Neural cell (in vitro differentiated cells): ENCODE data around the gene RPTN. TPM values are rescaled to one million over a fixed set of nuclear protein-coding genes. Genes with fewer than 3 reads are reported as not detected.

Experiments used
- H2AFZ ChIP-seq: fragments of 200-600, 300-800 bp; sonication (generic), shearing (Covaris generic); 2 replicates; pipeline ENCODE4 v1.6.0; 2014; ENCODE audit warnings: low read depth, mild to moderate bottlenecking, antibody characterized with exemption, low read length, moderate library complexity
- H3F3A ChIP-seq: fragments of 200-600 bp; shearing (Covaris generic); 2 replicates; pipeline ENCODE4 v1.6.1; 2016; ENCODE audit warnings: mild to moderate bottlenecking, moderate library complexity, mixed read lengths, antibody characterized with exemption, low read length; ENCODE audit not compliant: insufficient read depth, poor library complexity, severe bottlenecking
- H3K27ac ChIP-seq: fragments of 200-600, 300-800 bp; sonication (generic), shearing (Covaris generic); 2 replicates; pipeline ENCODE4 v1.5.1; 2014; ENCODE audit warnings: mild to moderate bottlenecking, low read length, moderate library complexity
- H3K27me3 ChIP-seq: fragments of 300-800, 200-600 bp; sonication (generic), shearing (Covaris generic); 2 replicates; pipeline ENCODE4 v1.6.0; 2014; ENCODE audit warnings: mild to moderate bottlenecking, low read depth, low read length, moderate library complexity; ENCODE audit not compliant: insufficient read depth
- H3K36me3 ChIP-seq: fragments of 300-800, 200-600 bp; sonication (generic), shearing (Covaris generic); 2 replicates; pipeline ENCODE4 v1.5.1; 2014; ENCODE audit warnings: mild to moderate bottlenecking, antibody characterized with exemption, low read length, moderate library complexity; ENCODE audit not compliant: insufficient read depth
- H3K4me2 ChIP-seq: fragments of 300-800, 200-600 bp; sonication (generic), shearing (Covaris generic); 2 replicates; pipeline ENCODE4 v1.6.0; 2014; ENCODE audit warnings: mild to moderate bottlenecking, low read length
- H3K4me3 ChIP-seq: fragments of 300-800, 200-600 bp; sonication (generic), shearing (Covaris generic); 2 replicates; pipeline ENCODE4 v1.5.1; 2014; ENCODE audit warnings: mild to moderate bottlenecking, low read length, moderate library complexity
- H3K79me2 ChIP-seq: fragments of 200-600 bp; shearing (Covaris generic); replicated peaks from 2 replicates; pipeline ENCODE4 v1.6.0; 2014; ENCODE audit warnings: mild to moderate bottlenecking, low read length, moderate library complexity; ENCODE audit not compliant: insufficient read depth
- H3K9ac ChIP-seq: fragments of 300-800, 200-600 bp; sonication (generic), shearing (Covaris generic); 2 replicates; pipeline ENCODE4 v1.6.1; 2016; ENCODE audit warnings: mild to moderate bottlenecking, low read length, mixed read lengths
- H3K9me2 ChIP-seq: fragments of 200-600 bp; shearing (Covaris generic); 2 replicates; pipeline ENCODE4 v1.6.1; 2016; ENCODE audit warnings: mild to moderate bottlenecking, low read length, mixed read lengths; ENCODE audit not compliant: insufficient read depth
- H3K9me3 ChIP-seq: fragments of 200-600, 300-800 bp; sonication (generic), shearing (Covaris generic); 2 replicates; pipeline ENCODE4 v1.6.1; 2016; ENCODE audit warnings: mild to moderate bottlenecking, mixed run types, low read length, moderate library complexity, mixed read lengths
- H4K20me1 ChIP-seq: fragments of 200-600 bp; shearing (Covaris generic); 2 replicates; pipeline ENCODE4 v1.6.1; 2016; ENCODE audit warnings: mild to moderate bottlenecking, mixed run types; ENCODE audit not compliant: insufficient read depth
- CTCF ChIP-seq: fragments of 450-650 bp; IDR thresholded peaks from 2 replicates; pipeline ENCODE4 v1.5.1; 2014; ENCODE audit warnings: antibody characterized with exemption, mild to moderate bottlenecking, moderate library complexity; ENCODE audit not compliant: poor library complexity, severe bottlenecking
- EP300 ChIP-seq: fragments of 450-650 bp; conservative IDR thresholded peaks from 2 replicates; pipeline ENCODE4 v1.6.1; 2014; ENCODE audit warnings: antibody characterized with exemption, mild to moderate bottlenecking, moderate library complexity; ENCODE audit not compliant: poor library complexity, severe bottlenecking
- EZH2 ChIP-seq: fragments of 200-600, 300-800 bp; shearing (Covaris generic), sonication (generic); IDR thresholded peaks from 2 replicates; pipeline ENCODE4 v1.6.1; 2014; ENCODE audit warnings: antibody characterized with exemption, low read length, borderline replicate concordance, mild to moderate bottlenecking; ENCODE audit not compliant: insufficient read depth, poor library complexity, severe bottlenecking
- MXI1 ChIP-seq: fragments of 450-650 bp; conservative IDR thresholded peaks from 2 replicates; pipeline ENCODE4 v1.6.1; 2014; ENCODE audit warnings: antibody characterized with exemption, mild to moderate bottlenecking; ENCODE audit not compliant: poor library complexity, severe bottlenecking
- POLR2AphosphoS5 ChIP-seq: IDR thresholded peaks from 2 replicates; pipeline ENCODE4 v1.6.1; 2012
- RAD21 ChIP-seq: fragments of 450-650 bp; conservative IDR thresholded peaks from 2 replicates; pipeline ENCODE4 v1.6.1; 2014; ENCODE audit warnings: antibody characterized with exemption, mild to moderate bottlenecking, moderate library complexity
- REST ChIP-seq: IDR thresholded peaks from 2 replicates; pipeline ENCODE4 v1.6.1; 2012; ENCODE audit warnings: borderline replicate concordance
- SMC3 ChIP-seq: fragments of 450-650 bp; conservative IDR thresholded peaks from 2 replicates; pipeline ENCODE4 v1.6.1; 2014; ENCODE audit warnings: antibody characterized with exemption, mild to moderate bottlenecking, moderate library complexity; ENCODE audit not compliant: poor library complexity
- TAF1 ChIP-seq: IDR thresholded peaks from 2 replicates; pipeline ENCODE4 v1.6.1; 2012; ENCODE audit warnings: low read depth
- polyA plus RNA-seq: library from polyadenylated mRNA; depleted of rRNA; stranded (reverse); fragments of >200 nt; gene quantifications from 2 replicates; pipeline ENCODE4 v1.2.3, GENCODE V29; 2014

RPTN gene
- polyA plus RNA-seq, 1 donor from 2014 or later, result not detected

GRCh38 chr1:152107984-152108881, 50.8 kb downstream of the RPTN start:
- Histone ChIP-seq H3K4me3 (no peak overlapping the region), H2AFZ (no peak overlapping the region)

More at GRCh38 chr1:152107984-152108881, 50.8 kb downstream of the RPTN start:
- TF ChIP-seq EZH2, result no peak
- TF ChIP-seq POLR2AphosphoS5, result no peak
- TF ChIP-seq TAF1, result no peak
- no peak for TF ChIP-seq REST
- TF ChIP-seq RAD21, result no peak
- no peak for TF ChIP-seq CTCF
- no peak for TF ChIP-seq MXI1
- TF ChIP-seq EP300, result no peak
- no peak for TF ChIP-seq SMC3
- no peaks in the 10 kb centered on the region for H4K20me1 ChIP-seq
- H3K9me2 ChIP-seq, result no peaks in the 10 kb centered on the region
- no peaks in the 10 kb centered on the region for H3K79me2 ChIP-seq
- no peak overlapping the region for H3K27ac ChIP-seq
- no peak overlapping the region for H3K4me2 ChIP-seq
- H3K9ac ChIP-seq, result no peak overlapping the region
- no peaks in the 10 kb centered on the region for H3F3A ChIP-seq
- peaks cover 40% of the 10 kb centered on the region for H3K27me3 ChIP-seq
- H3K36me3 ChIP-seq, result no peaks in the 10 kb centered on the region
- peaks cover 37% of the 10 kb centered on the region for H3K9me3 ChIP-seq
